ENCODE data around the gene GGNBP2. TPM values are rescaled to one million over a fixed set of nuclear protein-coding genes. Genes with fewer than 3 reads are reported as not detected.

The GGNBP2 gene
- total RNA-seq, 1 donor from 2014 or later = 118 TPM

GRCh38 chr17:36609498-36609862 is 64.8 kb downstream of the GGNBP2 start:
- Mint-ChIP-seq H3K4me1 (peaks cover 26% of the 10 kb centered on the region), H3K9me3 (no peaks in the 10 kb centered on the region), H3K27ac (no peak overlapping the region), H3K27me3 (no peaks in the 10 kb centered on the region), H3K36me3 (ENCODE audit: low read depth) (peaks cover 11% of the 10 kb centered on the region), H3K4me3 (no peak overlapping the region)
- ChIA-PET CTCF (no interaction called here), POLR2A (no interaction called here)
- ATAC-seq (ENCODE audit: low read depth) = no peak
- DNase-seq = no peak
- no peak for TF ChIP-seq CTCF (IDR thresholded peaks at IDR 0.05)
- intact Hi-C loops (cut with micrococcal nuclease) = no loop called here

GRCh38 chr17:36610474-36610873 is 65.8 kb downstream of the GGNBP2 start:
- ChIA-PET POLR2A (interaction anchor here (1.4 kb wide), 1 partner anchor 9 kb away, joined by 3 read pairs; the partner anchor contains the start of gene MRM1), CTCF (interaction anchor here (0.7 to 1.0 kb wide), 2 partner anchors 8 to 629 kb away, joined by 3 read pairs; no protein-coding TSS in a partner anchor)
- no peak overlapping the region for H3K4me3 Mint-ChIP-seq
- H3K4me1 Mint-ChIP-seq = peaks cover 21% of the 10 kb centered on the region
- no peaks in the 10 kb centered on the region for H3K9me3 Mint-ChIP-seq
- no peak for TF ChIP-seq CTCF (IDR thresholded peaks at IDR 0.05)
- H3K27ac Mint-ChIP-seq = no peak overlapping the region
- ATAC-seq (ENCODE audit: low read depth) (no peak), DNase-seq (no peak)
- intact Hi-C loops (cut with micrococcal nuclease) = no loop called here
- H3K36me3 Mint-ChIP-seq (ENCODE audit: low read depth) = peaks cover 9% of the 10 kb centered on the region
- no peaks in the 10 kb centered on the region for H3K27me3 Mint-ChIP-seq

GRCh38 chr17:36611345-36612072 is 66.8 kb downstream of the GGNBP2 start:
- Mint-ChIP-seq H3K9me3 (no peaks in the 10 kb centered on the region), H3K36me3 (ENCODE audit: low read depth) (peaks cover 6% of the 10 kb centered on the region), H3K4me3 (no peak overlapping the region), H3K27ac (no peak overlapping the region), H3K4me1 (peaks cover 15% of the 10 kb centered on the region), H3K27me3 (no peaks in the 10 kb centered on the region)
- intact Hi-C loops (cut with micrococcal nuclease) = no loop called here
- ATAC-seq (ENCODE audit: low read depth) = no peak
- POLR2A ChIA-PET = interaction anchor here (1.4 kb wide), 1 partner anchor 10 kb away, joined by 3 read pairs; the partner anchor contains the start of gene MRM1
- TF ChIP-seq CTCF (IDR thresholded peaks at IDR 0.05) = no peak
- no peak for DNase-seq
- CTCF ChIA-PET = interaction anchor here (0.7 kb wide), 1 partner anchor 9 kb away, joined by 3 read pairs; no protein-coding TSS in a partner anchor

GRCh38 chr17:36612323-36612722 is 67.6 kb downstream of the GGNBP2 start:
- ChIA-PET POLR2A (no interaction called here), CTCF (no interaction called here)
- intact Hi-C loops (cut with micrococcal nuclease) = no loop called here
- no peak overlapping the region for H3K4me3 Mint-ChIP-seq
- TF ChIP-seq CTCF (IDR thresholded peaks at IDR 0.05) = no peak
- peaks cover 15% of the 10 kb centered on the region for H3K4me1 Mint-ChIP-seq
- ATAC-seq (ENCODE audit: low read depth) = no peak
- H3K27me3 Mint-ChIP-seq = no peaks in the 10 kb centered on the region
- peaks cover 6% of the 10 kb centered on the region for H3K36me3 Mint-ChIP-seq (ENCODE audit: low read depth)
- H3K27ac Mint-ChIP-seq = no peak overlapping the region
- no peaks in the 10 kb centered on the region for H3K9me3 Mint-ChIP-seq
- no peak for DNase-seq

GRCh38 chr17:36613155-36613554 is 68.4 kb downstream of the GGNBP2 start:
- ChIA-PET CTCF (no interaction called here), POLR2A (no interaction called here)
- H3K36me3 Mint-ChIP-seq (ENCODE audit: low read depth) = peaks cover 2% of the 10 kb centered on the region
- intact Hi-C loops (cut with micrococcal nuclease) = no loop called here
- no peak for TF ChIP-seq CTCF (IDR thresholded peaks at IDR 0.05)
- H3K27ac Mint-ChIP-seq = no peak overlapping the region
- DNase-seq (no peak), ATAC-seq (ENCODE audit: low read depth) (no peak)
- no peaks in the 10 kb centered on the region for H3K27me3 Mint-ChIP-seq
- no peak overlapping the region for H3K4me3 Mint-ChIP-seq
- no peaks in the 10 kb centered on the region for H3K9me3 Mint-ChIP-seq
- H3K4me1 Mint-ChIP-seq = peaks cover 15% of the 10 kb centered on the region

Data from activated B cell treated with CpG ODN at 0.5 μM for 24 hours (primary cell).